Measurements from ENCODE around the gene DSG4.
"Not testable (repeated sequence)": the region's sequence is repeated elsewhere in the genome, so short reads cannot be mapped to it uniquely, and the experiment has no call there.

Gene DSG4

GRCh38 chr18:31376477-31376876 lies at the start of gene DSG4:
TSS of gene DSG4 (plus strand) at chr18:31376777. CDS start at chr18:31376912, 135 bp downstream.
- no peak for DNase-seq (ENCODE audit: low read depth in 2 of 3, low spot score in 1 of 3)

- no peak for DNase-seq (ENCODE audit: low read depth in 2 of 3, low spot score in 1 of 3)
Observed at GRCh38 chr18:31329787-31330438, 46.7 kb upstream of the DSG4 start.

- no peak for DNase-seq (ENCODE audit: low read depth in 2 of 3, low spot score in 1 of 3)
Observed at GRCh38 chr18:31343454-31343853, 33.1 kb upstream of the DSG4 start.

GRCh38 chr18:31353336-31353735 lies 23.2 kb upstream of the DSG4 start:
- not testable (repeated sequence) for DNase-seq (ENCODE audit: low read depth in 2 of 3, low spot score in 1 of 3)

GRCh38 chr18:31354990-31355389 lies 21.6 kb upstream of the DSG4 start:
- DNase-seq (ENCODE audit: low read depth in 2 of 3, low spot score in 1 of 3), result no peak

GRCh38 chr18:31356025-31356424 lies 20.6 kb upstream of the DSG4 start:
- DNase-seq (ENCODE audit: low read depth in 2 of 3, low spot score in 1 of 3), result no peak

- no peak for DNase-seq (ENCODE audit: low read depth in 2 of 3, low spot score in 1 of 3)
Observed at GRCh38 chr18:31364190-31364589, 12.4 kb upstream of the DSG4 start.

GRCh38 chr18:31369478-31369877 lies 7.1 kb upstream of the DSG4 start:
- DNase-seq (ENCODE audit: low read depth in 2 of 3, low spot score in 1 of 3), result no peak

GRCh38 chr18:31371989-31372388 lies 4.6 kb upstream of the DSG4 start:
- no peak for DNase-seq (ENCODE audit: low read depth in 2 of 3, low spot score in 1 of 3)

- no peak for DNase-seq (ENCODE audit: low read depth in 2 of 3, low spot score in 1 of 3)
Observed at GRCh38 chr18:31373641-31374040, 2.9 kb upstream of the DSG4 start.

GRCh38 chr18:31380912-31381311 lies 4.3 kb downstream of the DSG4 start:
- DNase-seq (ENCODE audit: low read depth in 2 of 3, low spot score in 1 of 3), result no peak

- DNase-seq (ENCODE audit: low read depth in 2 of 3, low spot score in 1 of 3), result no peak
Observed at GRCh38 chr18:31382107-31382506, 5.5 kb downstream of the DSG4 start.

GRCh38 chr18:31386741-31387140 lies 10.2 kb downstream of the DSG4 start:
- no peak for DNase-seq (ENCODE audit: low read depth in 2 of 3, low spot score in 1 of 3)

- DNase-seq (ENCODE audit: low read depth in 2 of 3, low spot score in 1 of 3), result no peak
Observed at GRCh38 chr18:31393286-31393685, 16.7 kb downstream of the DSG4 start.

- no peak for DNase-seq (ENCODE audit: low read depth in 2 of 3, low spot score in 1 of 3)
Observed at GRCh38 chr18:31396796-31397612, 20.4 kb downstream of the DSG4 start.

GRCh38 chr18:31398191-31398590 lies 21.6 kb downstream of the DSG4 start:
- DNase-seq (ENCODE audit: low read depth in 2 of 3, low spot score in 1 of 3), result no peak

- no peak for DNase-seq (ENCODE audit: low read depth in 2 of 3, low spot score in 1 of 3)
Observed at GRCh38 chr18:31399306-31400032, 22.9 kb downstream of the DSG4 start.

GRCh38 chr18:31401156-31402025 lies 24.8 kb downstream of the DSG4 start:
- no peak for DNase-seq (ENCODE audit: low read depth in 2 of 3, low spot score in 1 of 3)

GRCh38 chr18:31402026-31402373 lies 25.4 kb downstream of the DSG4 start:
- DNase-seq (ENCODE audit: low read depth in 2 of 3, low spot score in 1 of 3), result no peak

- DNase-seq (ENCODE audit: low read depth in 2 of 3, low spot score in 1 of 3), result no peak
Observed at GRCh38 chr18:31403409-31403808, 26.8 kb downstream of the DSG4 start.

- no peak for DNase-seq (ENCODE audit: low read depth in 2 of 3, low spot score in 1 of 3)
Observed at GRCh38 chr18:31407649-31408048, 31.1 kb downstream of the DSG4 start.
